Measurements from ENCODE around the gene LAG3. TPM values are rescaled to one million over a fixed set of nuclear protein-coding genes. Genes with fewer than 3 reads are reported as not detected.
A peak's percentile ranks its signal among the peaks of the same experiment; 100 is the strongest.

The LAG3 gene
- total RNA-seq, 1 donor from 2014 or later = 1.5 TPM

GRCh38 chr12:6757028-6757690, 15.2 kb upstream of the LAG3 start:
- TF ChIP-seq CTCF (IDR thresholded peaks at IDR 0.05) = no peak
- H3K36me3 ChIP-seq = no peaks in the 10 kb centered on the region
- ATAC-seq (no peak), DNase-seq (no peak)
- H3K4me1 ChIP-seq = peaks cover 8% of the 10 kb centered on the region
- no peak overlapping the region for H3K4me3 ChIP-seq
- H3K27me3 ChIP-seq = no peaks in the 10 kb centered on the region
- no peaks in the 10 kb centered on the region for H3K9me3 ChIP-seq
- H3K27ac ChIP-seq = no peak overlapping the region
- intact Hi-C loops (cut with DNase I) = no loop called here

- Histone ChIP-seq H3K4me1 (peaks cover 10% of the 10 kb centered on the region), H3K36me3 (no peaks in the 10 kb centered on the region), H3K4me3 (no peak overlapping the region), H3K27me3 (no peaks in the 10 kb centered on the region), H3K9me3 (no peaks in the 10 kb centered on the region), H3K27ac (no peak overlapping the region)
- ATAC-seq = no peak
- DNase-seq = no peak
- TF ChIP-seq CTCF (IDR thresholded peaks at IDR 0.05) = no peak
- intact Hi-C loops (cut with DNase I) = no loop called here
These were observed 13.7 kb upstream of the LAG3 start for GRCh38 chr12:6758506-6759095.

DNA sequence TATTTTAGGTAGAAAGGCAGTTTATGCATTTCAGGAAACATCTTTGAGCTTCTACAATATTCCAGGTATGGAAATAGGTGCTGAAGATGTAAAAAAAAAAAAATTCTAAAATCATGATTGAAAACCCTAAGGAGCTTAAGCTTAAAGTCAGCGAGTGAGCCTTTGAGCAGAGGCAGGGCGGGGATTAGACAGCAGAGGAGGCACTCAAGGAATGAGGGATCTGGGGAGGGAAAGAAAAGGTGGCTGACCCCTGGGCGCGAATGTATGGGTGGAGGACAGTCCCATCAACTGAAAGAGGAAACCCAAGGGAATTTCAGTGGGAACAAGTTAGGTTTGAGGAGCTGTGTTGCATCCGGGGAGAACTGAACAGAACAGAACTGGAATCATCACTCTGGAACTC, 12.6 kb upstream of the LAG3 start:
- no peak overlapping the region for H3K4me3 ChIP-seq
- DNase-seq = no peak
- H3K27ac ChIP-seq = no peak overlapping the region
- no peaks in the 10 kb centered on the region for H3K27me3 ChIP-seq
- TF ChIP-seq CTCF (IDR thresholded peaks at IDR 0.05) = no peak
- ATAC-seq = no peak
- H3K36me3 ChIP-seq = no peaks in the 10 kb centered on the region
- intact Hi-C loops (cut with DNase I) = no loop called here
- no peaks in the 10 kb centered on the region for H3K9me3 ChIP-seq
- peaks cover 10% of the 10 kb centered on the region for H3K4me1 ChIP-seq

GRCh38 chr12:6763380-6763779, 8.9 kb upstream of the LAG3 start:
- intact Hi-C loops (cut with DNase I) = no loop called here
- peaks cover 27% of the 10 kb centered on the region for H3K4me1 ChIP-seq

DNA sequence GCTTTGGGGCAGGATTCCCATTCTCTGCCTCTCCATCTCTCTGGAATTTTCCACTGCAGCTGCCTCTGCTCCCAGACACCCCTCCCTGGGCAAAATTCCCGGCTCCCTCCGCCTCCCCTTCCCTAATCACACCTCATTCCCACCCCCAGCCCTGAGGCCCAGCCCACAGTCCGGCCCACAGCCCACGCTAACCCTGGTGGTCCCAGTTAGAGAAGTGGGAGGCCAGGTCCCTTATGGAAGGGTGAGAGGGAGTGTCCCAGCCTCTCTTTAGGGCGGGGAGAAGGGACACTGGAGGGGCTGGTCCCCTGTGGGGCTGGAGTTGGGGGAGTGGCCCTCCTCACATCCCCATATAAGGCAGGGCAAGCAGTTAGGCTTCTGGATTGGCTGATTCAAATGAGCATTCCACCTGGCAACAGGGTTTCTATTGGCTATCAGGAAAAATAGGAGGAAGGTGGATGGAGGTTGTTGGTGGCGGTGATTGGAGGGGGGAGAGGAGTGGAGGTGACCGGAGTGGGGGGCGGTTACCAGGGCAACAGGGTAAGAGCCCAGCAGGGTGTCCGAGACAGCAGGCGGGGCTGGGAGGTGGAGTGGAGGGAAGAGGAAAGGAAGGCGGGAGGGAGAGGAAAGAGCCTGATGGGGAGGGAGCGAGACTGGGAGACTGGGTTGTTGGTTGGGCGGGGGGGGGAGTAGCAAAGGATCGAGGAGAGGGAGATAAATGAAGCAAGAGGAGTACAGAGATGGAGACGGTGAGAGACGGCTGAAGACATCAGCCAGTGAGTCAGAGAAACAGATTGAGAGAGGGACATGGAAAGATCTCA, 8.1 kb upstream of the LAG3 start:
- H3K4me1 ChIP-seq = peaks cover 33% of the 10 kb centered on the region
- H3K27me3 ChIP-seq = no peaks in the 10 kb centered on the region
- intact Hi-C loops (cut with DNase I) = no loop called here
- no peaks in the 10 kb centered on the region for H3K9me3 ChIP-seq
- ATAC-seq = peak; percentile 87
- peak overlapping the region; percentile 80 for H3K27ac ChIP-seq
- DNase-seq = peak; percentile 95
- no peak for TF ChIP-seq CTCF (IDR thresholded peaks at IDR 0.05)
- no peaks in the 10 kb centered on the region for H3K36me3 ChIP-seq
- H3K4me3 ChIP-seq = peak overlapping the region; percentile 75

More at GRCh38 chr12:6763380-6763779, 8.9 kb upstream of the LAG3 start:
- Histone ChIP-seq H3K36me3 (no peaks in the 10 kb centered on the region), H3K4me3 (peak overlapping the region; percentile 75), H3K9me3 (no peaks in the 10 kb centered on the region), H3K27ac (peak overlapping the region; percentile 79), H3K27me3 (no peaks in the 10 kb centered on the region)
- ATAC-seq (no peak), DNase-seq (no peak)
- TF ChIP-seq CTCF (IDR thresholded peaks at IDR 0.05) = no peak
